ENCODE results near the gene LCORL.

Gene LCORL

GRCh38 chr4:17920681-17921080 lies 100.9 kb downstream of the LCORL start:
- peaks cover 11% of the 10 kb centered on the region for H3K79me2 ChIP-seq (ENCODE audit: control insufficient read depth, low read length)
- H3K27me3 ChIP-seq (ENCODE audit: control insufficient read depth, low read length): no peaks in the 10 kb centered on the region
- H3K36me3 ChIP-seq (ENCODE audit: control insufficient read depth, low read length): peaks cover 21% of the 10 kb centered on the region
- no peak overlapping the region for H3K4me3 ChIP-seq (ENCODE audit: low read length)
- no peaks in the 10 kb centered on the region for H3K4me1 ChIP-seq (ENCODE audit: control insufficient read depth, low read length)
- TF ChIP-seq EZH2phosphoT487 (IDR thresholded peaks at IDR 0.05; ENCODE audit: borderline replicate concordance, low read length) (no peak), CTCF (IDR thresholded peaks at IDR 0.05; ENCODE audit: low read depth, low read length, poor library complexity, severe bottlenecking) (no peak)
- H4K20me1 ChIP-seq (ENCODE audit: control insufficient read depth, insufficient read depth, low read depth, low read length): no peaks in the 10 kb centered on the region
- H3K9me3 ChIP-seq (ENCODE audit: control insufficient read depth, insufficient read depth, low read length): no peaks in the 10 kb centered on the region
- no peak overlapping the region for H3K4me2 ChIP-seq (ENCODE audit: low read length)
- H3F3A ChIP-seq (ENCODE audit: control insufficient read depth, insufficient read depth): no peaks in the 10 kb centered on the region
- H3K27ac ChIP-seq (ENCODE audit: low read depth, low read length): no peak overlapping the region
- H3K9me2 ChIP-seq (replicated peaks; ENCODE audit: control insufficient read depth, low read length): no peaks in the 10 kb centered on the region

GRCh38 chr4:17915439-17915838 lies 106.1 kb downstream of the LCORL start:
- Histone ChIP-seq H3K9me3 (ENCODE audit: control insufficient read depth, insufficient read depth, low read length) (no peaks in the 10 kb centered on the region), H3K9me2 (replicated peaks; ENCODE audit: control insufficient read depth, low read length) (no peaks in the 10 kb centered on the region), H3K27ac (ENCODE audit: low read depth, low read length) (no peak overlapping the region), H3K4me3 (ENCODE audit: low read length) (no peak overlapping the region), H3K27me3 (ENCODE audit: control insufficient read depth, low read length) (no peaks in the 10 kb centered on the region), H3K79me2 (ENCODE audit: control insufficient read depth, low read length) (peaks cover 13% of the 10 kb centered on the region), H3F3A (ENCODE audit: control insufficient read depth, insufficient read depth) (no peaks in the 10 kb centered on the region), H3K4me2 (ENCODE audit: low read length) (no peak overlapping the region), H3K36me3 (ENCODE audit: control insufficient read depth, low read length) (peaks cover 26% of the 10 kb centered on the region), H3K4me1 (ENCODE audit: control insufficient read depth, low read length) (no peaks in the 10 kb centered on the region), H4K20me1 (ENCODE audit: control insufficient read depth, insufficient read depth, low read depth, low read length) (no peaks in the 10 kb centered on the region)
- no peak for TF ChIP-seq CTCF (IDR thresholded peaks at IDR 0.05; ENCODE audit: low read depth, low read length, poor library complexity, severe bottlenecking)
- TF ChIP-seq EZH2phosphoT487 (IDR thresholded peaks at IDR 0.05; ENCODE audit: borderline replicate concordance, low read length): no peak

- Histone ChIP-seq H4K20me1 (ENCODE audit: control insufficient read depth, insufficient read depth, low read depth, low read length) (no peaks in the 10 kb centered on the region), H3K4me1 (ENCODE audit: control insufficient read depth, low read length) (no peaks in the 10 kb centered on the region), H3K4me3 (ENCODE audit: low read length) (no peak overlapping the region), H3F3A (ENCODE audit: control insufficient read depth, insufficient read depth) (no peaks in the 10 kb centered on the region), H3K27me3 (ENCODE audit: control insufficient read depth, low read length) (no peaks in the 10 kb centered on the region), H3K9me3 (ENCODE audit: control insufficient read depth, insufficient read depth, low read length) (no peaks in the 10 kb centered on the region), H3K27ac (ENCODE audit: low read depth, low read length) (no peak overlapping the region), H3K79me2 (ENCODE audit: control insufficient read depth, low read length) (0 out of 2 replicates have a peak, but pooled peaks cover 2% of the 10 kb centered on the region), H3K9me2 (replicated peaks; ENCODE audit: control insufficient read depth, low read length) (no peaks in the 10 kb centered on the region), H3K36me3 (ENCODE audit: control insufficient read depth, low read length) (peaks cover 29% of the 10 kb centered on the region), H3K4me2 (ENCODE audit: low read length) (no peak overlapping the region)
- no peak for TF ChIP-seq CTCF (IDR thresholded peaks at IDR 0.05; ENCODE audit: low read depth, low read length, poor library complexity, severe bottlenecking)
- TF ChIP-seq EZH2phosphoT487 (IDR thresholded peaks at IDR 0.05; ENCODE audit: borderline replicate concordance, low read length): no peak
These were observed 109.5 kb downstream of the LCORL start for GRCh38 chr4:17912011-17912410.
